Left cardiac atrium (tissue), 4 donors: ENCODE measurements around the gene CAAP1. TPM values are rescaled to one million over a fixed set of nuclear protein-coding genes. Genes with fewer than 3 reads are reported as not detected.
"Not testable (repeated sequence)": the region's sequence is repeated elsewhere in the genome, so short reads cannot be mapped to it uniquely, and the experiment has no call there.

ENCODE experiments used
- ATAC-seq, 2 donors: fragments of 200-7000 bp; cut with Tn5 transposase; one replicate each; pipeline ENCODE4 v1.9.1; 2020; ENCODE audit warnings: mild to moderate bottlenecking in 2 of 2, moderate library complexity in 2 of 2
- DNase-seq: peaks from one replicate; pipeline ENCODE4 v3.0.0-alpha.2; 2020
- intact Hi-C, 2 donors: fragments of 100-400 bp; cut with DNase I; formaldehyde crosslinking; loops; one replicate each; pipeline versions ENCODE4 v1.14.1 to v1.15.1; 2022 to 2023
- total RNA-seq, 2 donors: library from RNA; stranded (reverse); fragmentation: NEBNext Ultra II Directional; extraction: Animal tissue kit (Norgen Biotek cat#: 25700); gene quantifications; one replicate each; pipeline ENCODE4 v1.2.1, GENCODE V29; 2021
- donor health status: DM: no; HTN: yes; CAD: no.
- donor health status: DM: no; HTN: yes; CAD: no; lungs with severe emphysema.
- donor health status: DM: yes; HTN: yes; CAD: no.
- donor health status: Dilated cardiomyopathy.

The CAAP1 gene
- total RNA-seq, 2 donors from 2014 or later = 7.4 to 12.0 TPM

- no peak for ATAC-seq
- DNase-seq = no peak
- intact Hi-C loops = no loop called here
Measured at GRCh38 chr9:26863074-26863473, 29.5 kb downstream of the CAAP1 start.

GRCh38 chr9:26856413-26857032, 36.1 kb downstream of the CAAP1 start:
- ATAC-seq (no peak), DNase-seq (no peak)
- intact Hi-C loops = no loop called here

DNA sequence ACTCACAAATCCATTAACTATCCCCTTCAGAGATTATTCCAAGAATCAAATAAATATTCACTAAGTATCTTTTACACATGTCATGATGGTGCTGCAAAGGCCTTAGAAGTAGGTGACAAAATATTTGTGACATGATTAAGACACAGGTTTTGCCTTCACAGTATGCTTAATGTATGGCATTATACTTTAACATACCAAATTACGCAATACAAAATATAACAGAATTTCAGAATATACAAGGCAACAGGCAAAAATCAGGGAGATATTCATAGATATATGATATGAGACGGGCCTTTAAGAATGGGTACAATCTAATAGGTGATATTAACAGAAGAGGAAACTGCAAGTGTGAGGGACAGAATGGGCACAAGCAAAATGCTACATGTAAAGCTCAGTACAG, 41.6 kb downstream of the CAAP1 start:
- DNase-seq (no peak), ATAC-seq (no peak)
- intact Hi-C loops = no loop called here

DNA sequence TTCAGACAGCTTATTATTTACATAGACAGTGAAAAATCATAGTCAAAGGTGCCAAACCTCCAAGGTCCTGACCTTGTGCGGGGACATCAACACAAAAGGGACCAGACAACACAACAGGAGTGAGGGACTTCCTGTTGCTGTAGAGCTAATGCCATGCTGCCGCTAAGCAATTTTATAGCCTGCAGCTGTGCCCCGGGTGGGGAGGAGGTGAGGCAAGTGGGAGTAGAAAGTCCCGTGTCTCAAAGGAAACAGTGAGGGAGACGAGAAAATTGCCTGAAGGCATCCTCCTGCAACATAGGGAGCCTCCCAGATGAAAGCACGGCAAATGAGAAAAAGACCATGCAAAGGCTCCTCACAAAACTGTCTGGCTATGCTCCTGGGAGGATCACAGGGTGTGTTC, 58.8 kb downstream of the CAAP1 start:
- DNase-seq = no peak
- ATAC-seq = no peak
- intact Hi-C loops = no loop called here

DNA sequence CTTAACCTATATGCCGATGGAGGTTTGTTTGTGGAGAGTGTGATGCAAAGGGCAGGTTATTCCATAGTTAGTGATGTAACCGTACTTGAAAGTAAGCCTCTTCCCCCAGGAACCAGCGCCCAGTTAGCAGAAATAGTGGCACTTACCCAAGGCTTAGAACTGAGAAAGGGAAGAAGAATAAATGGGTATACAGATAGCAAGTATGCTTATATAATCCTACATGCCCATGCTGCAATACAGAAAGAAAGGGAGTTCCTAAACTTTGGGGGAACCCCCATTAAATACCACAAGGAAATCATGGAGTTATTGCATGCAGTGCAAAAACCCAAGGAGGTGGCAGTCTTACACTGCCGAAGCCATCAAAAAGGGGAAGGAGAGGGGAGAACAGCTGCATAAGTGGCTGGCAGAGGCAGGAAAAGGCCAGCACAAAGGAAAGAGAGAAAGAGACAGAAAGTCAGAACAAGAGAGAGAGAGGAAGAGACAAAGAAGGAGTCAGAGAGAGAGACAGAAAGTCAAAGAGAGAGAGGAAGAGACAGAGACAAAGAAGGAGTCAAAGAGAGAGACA, 64.1 kb downstream of the CAAP1 start:
- intact Hi-C loops, DNase-seq, ATAC-seq: not testable (repeated sequence)

DNA sequence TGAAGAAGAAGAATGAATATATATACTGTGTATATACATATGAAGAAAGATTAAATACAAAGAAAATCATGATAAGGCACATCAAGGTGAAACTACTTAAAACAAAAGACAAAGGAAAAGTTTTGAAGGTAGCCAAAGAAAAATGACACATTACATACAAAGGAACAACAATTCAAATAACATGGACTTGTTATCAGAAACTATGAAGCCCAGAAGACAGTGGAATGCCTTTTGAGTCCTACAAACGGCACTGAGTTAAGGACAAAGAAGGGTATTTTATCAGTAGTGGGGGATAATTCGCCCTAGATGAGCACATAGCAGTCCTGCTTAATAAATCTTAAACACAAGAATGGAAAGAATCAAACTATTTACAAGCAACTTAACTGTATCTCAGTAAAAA, 77.8 kb downstream of the CAAP1 start:
- no peak for DNase-seq
- no peak for ATAC-seq
- intact Hi-C loops = no loop called here

GRCh38 chr9:26813247-26813646, 79.4 kb downstream of the CAAP1 start:
- intact Hi-C loops = no loop called here
- no peak for DNase-seq
- no peak for ATAC-seq

DNA sequence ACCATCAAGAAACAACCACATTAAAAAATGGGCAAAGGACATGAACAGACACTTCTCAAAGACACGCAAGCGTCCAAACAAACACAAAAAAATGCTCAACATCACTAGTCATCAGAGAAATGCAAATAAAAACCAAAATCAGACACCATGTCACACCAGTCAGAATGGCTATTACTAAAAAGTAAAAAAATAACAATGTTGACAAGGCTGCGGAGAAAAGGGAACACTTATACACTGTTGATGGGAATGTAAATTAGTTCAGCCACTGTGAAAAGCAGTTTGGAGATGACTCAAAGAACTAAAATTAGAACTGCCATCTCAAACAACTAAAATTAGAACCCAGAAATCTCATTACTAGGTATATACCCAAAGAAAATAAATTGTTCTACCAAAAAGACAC, 80.4 kb downstream of the CAAP1 start:
- ATAC-seq (no peak), DNase-seq (no peak)
- intact Hi-C loops = no loop called here

GRCh38 chr9:26811106-26811505, 81.5 kb downstream of the CAAP1 start:
- intact Hi-C loops = no loop called here
- DNase-seq (no peak), ATAC-seq (no peak)

DNA sequence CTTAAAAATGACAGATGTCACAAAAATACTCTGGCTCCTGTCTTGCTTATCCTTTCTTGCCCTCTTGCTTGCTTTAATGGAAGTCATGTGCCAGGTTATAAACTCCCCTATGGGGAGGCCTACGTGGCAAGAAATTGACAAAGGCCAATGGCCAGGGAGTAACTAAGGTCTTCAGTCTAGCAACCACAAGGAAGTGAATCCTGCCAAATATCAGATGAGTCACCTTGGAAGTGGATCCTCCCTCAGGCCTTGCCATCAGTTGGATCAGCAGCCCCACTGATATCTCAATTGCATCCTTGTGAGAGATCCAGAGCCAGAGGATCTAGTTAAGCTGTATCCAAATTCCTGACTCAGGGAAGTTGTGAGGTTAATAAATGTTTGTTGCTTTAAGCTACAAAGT, 82.8 kb downstream of the CAAP1 start:
- DNase-seq (no peak), ATAC-seq (no peak)
- intact Hi-C loops = no loop called here

GRCh38 chr9:26807161-26807560, 85.4 kb downstream of the CAAP1 start:
- ATAC-seq (no peak), DNase-seq (no peak)

GRCh38 chr9:26802921-26803320, 89.7 kb downstream of the CAAP1 start:
- no peak for DNase-seq

More at GRCh38 chr9:26807161-26807560, 85.4 kb downstream of the CAAP1 start:
- intact Hi-C loops = no loop called here

DNA sequence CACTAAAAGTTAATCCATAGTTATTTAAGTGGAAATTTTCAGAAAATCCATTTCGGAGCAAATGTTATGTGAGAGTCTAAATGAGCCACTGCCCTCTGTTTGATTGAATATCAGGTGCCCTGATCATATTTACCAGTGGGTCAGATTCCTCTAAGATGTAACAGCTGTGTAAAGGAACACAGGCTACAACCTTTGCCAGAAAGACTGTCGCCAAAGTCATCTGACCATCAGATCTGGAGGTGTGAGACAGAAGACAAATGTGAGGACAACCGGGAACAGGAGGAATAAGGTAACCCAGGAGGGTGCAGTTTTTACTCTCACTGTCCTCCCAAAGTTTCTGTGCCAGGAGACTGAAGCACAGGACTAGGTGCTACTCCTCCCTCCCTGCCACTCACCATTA, 90.8 kb downstream of the CAAP1 start:
- no peak for ATAC-seq
- DNase-seq = no peak
- intact Hi-C loops = no loop called here

More at GRCh38 chr9:26802921-26803320, 89.7 kb downstream of the CAAP1 start:
- no peak for ATAC-seq
- intact Hi-C loops = no loop called here

GRCh38 chr9:26800322-26800721, 92.3 kb downstream of the CAAP1 start:
- intact Hi-C loops = no loop called here
- ATAC-seq (no peak), DNase-seq (no peak)

DNA sequence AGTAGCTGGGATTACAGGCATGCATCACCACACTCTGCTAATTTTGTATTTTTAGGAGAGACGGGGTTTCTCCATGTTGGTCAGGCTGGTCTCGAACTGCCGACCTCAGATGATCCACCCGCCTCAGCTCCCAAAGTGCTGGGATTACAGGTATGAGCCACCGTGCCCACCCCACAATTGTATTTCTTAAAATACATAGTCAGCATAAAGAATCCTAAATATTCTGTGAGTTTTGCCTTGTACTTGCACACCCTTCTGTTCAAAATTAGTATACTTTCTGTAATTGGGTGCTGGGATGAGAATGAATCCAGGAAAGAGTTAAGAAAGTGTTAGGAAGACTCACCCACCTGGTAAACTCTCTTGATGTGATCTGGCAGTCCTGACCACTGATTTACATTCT, 101.3 kb downstream of the CAAP1 start:
- ATAC-seq = no peak
- intact Hi-C loops = no loop called here
- DNase-seq = no peak

Other genes starting within 250 kb of the CAAP1 start
- gene PLAA, start 54.4 kb upstream of the CAAP1 start, total RNA-seq = 10 to 100 TPM; 25.7 to 26.6 TPM
- gene IFT74, start 63.6 kb upstream of the CAAP1 start, total RNA-seq = 10 to 100 TPM in 1 of 2 donors, 1 to 10 TPM in 1; 7.8 to 11.4 TPM
- not detected for gene LRRC19, start 112.9 kb upstream of the CAAP1 start, total RNA-seq
- gene TEK, start 216.4 kb upstream of the CAAP1 start, total RNA-seq = 10 to 100 TPM; 19.2 to 29.5 TPM